Ammon's horn (tissue), 1 donor: Measurements from ENCODE around the gene CEP85L.
A peak's percentile ranks its signal among the peaks of the same experiment; 100 is the strongest.

Experiments used
- DNase-seq: peaks from one replicate; pipeline ENCODE4 v3.0.0-alpha.2; 2016; ENCODE audit warnings: low spot score

CEP85L gene

DNA sequence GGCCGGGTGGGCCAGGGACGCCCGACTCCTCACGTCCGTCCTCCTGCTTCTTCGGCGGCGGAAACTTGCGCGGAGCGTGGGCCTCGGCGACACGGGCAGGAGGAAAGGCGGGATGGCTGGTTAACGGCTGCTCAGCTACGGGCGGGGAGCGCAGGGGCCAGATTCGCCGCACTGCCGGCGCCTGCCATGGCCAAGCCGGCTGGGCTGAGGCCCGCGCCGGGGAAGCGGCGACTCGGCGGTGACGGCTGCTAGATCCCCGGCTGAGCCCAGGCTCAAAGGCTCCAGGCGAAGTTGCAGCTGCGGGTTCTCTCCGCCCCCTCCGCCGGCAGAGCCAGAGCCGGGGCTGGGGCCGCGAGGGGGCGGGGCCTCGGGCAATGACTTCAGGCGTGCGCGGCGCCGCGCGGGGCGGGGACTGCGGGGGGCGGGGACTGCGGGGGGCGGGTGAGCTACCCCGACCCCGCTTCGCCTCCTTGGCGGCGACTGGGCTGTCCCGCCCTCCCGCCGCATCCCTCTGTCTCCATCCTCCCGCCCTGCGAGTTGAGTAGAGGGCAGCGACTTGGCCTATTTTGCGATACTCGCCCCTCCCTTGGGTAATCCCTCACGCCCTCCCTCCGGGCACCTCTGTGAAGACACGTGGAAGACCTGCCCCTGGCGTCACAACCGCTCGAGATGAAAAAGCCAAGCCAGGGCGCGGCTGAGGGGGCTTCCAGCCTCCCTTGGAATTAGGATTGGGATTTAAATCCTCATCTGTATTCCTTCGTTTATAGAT, at the start of gene CEP85L:
Gene CEP85L (minus strand): TSS at position 310 of the 769 bp plus-strand sequence. CDS start 322 bp downstream, outside the sequence.
- DNase-seq = peak; percentile 95

- DNase-seq = no peak
These were observed 49.1 kb upstream of the CEP85L start for GRCh38 chr6:118700531-118700930.

- DNase-seq = no peak
These were observed 46.2 kb upstream of the CEP85L start for GRCh38 chr6:118697554-118697953.

GRCh38 chr6:118696271-118696670, 44.9 kb upstream of the CEP85L start:
- DNase-seq = no peak

GRCh38 chr6:118693562-118693961, 42.2 kb upstream of the CEP85L start:
- DNase-seq = no peak

DNA sequence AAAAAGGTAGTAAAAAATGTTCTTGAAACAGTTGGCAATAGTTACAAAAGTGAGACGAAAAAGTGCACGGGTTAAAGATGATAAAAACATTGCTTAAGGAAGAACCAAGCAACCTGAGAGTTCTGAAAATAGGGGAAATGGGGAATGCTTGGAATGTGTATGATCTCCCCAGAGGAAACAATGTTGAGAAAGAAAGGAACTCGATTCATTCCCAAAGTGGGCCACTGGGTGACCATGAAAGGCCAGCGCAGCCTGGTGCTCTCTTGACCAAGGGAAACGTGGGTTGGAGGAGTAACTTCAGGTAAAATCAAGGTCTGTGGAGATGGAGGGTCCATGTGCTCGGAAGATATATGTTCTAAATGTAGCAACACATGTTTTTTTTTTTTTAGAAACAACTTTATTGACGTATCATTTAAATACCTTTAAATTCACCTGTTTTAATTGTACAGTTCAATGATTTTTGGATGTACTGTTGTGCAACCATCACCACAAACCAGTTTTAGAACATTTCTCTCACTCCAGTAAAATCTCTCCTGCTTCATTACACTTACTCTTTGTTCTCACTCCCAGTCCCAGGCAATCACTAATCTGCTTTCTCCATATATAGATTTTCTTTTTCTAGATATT, 34.5 kb upstream of the CEP85L start:
- DNase-seq = no peak

GRCh38 chr6:118683881-118684872, 32.8 kb upstream of the CEP85L start:
- DNase-seq = no peak

- DNase-seq = peak; percentile 70
These were observed 29.2 kb upstream of the CEP85L start for GRCh38 chr6:118680452-118681095.

DNA sequence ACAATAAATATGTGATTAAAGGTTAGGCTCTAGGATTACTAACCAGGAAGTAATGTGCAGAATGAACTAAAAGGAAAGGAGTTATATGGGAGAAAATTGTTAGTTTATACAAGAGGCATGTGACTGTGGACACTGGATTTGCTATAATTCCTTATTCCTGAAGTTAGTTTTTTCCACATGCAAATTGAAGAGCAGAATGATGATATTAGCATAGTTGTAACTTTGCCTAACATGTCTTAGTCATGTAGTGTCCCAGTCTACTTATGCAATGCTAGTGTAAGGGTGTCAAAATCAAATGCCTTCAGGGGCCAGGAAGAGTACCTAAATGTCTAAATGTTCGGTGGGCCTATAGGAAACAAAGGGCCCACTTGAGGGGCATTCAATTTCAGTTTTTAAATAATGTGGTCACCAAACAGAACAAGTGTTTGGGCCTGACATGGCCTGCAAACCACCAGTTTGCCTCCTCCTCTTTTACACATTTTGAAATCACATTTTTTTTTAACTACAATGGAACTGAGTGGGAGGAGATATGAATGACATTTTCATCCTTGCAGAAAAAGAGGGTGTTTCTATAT, 28.0 kb upstream of the CEP85L start:
- no peak for DNase-seq

GRCh38 chr6:118678866-118679265, 27.5 kb upstream of the CEP85L start:
- no peak for DNase-seq

DNA sequence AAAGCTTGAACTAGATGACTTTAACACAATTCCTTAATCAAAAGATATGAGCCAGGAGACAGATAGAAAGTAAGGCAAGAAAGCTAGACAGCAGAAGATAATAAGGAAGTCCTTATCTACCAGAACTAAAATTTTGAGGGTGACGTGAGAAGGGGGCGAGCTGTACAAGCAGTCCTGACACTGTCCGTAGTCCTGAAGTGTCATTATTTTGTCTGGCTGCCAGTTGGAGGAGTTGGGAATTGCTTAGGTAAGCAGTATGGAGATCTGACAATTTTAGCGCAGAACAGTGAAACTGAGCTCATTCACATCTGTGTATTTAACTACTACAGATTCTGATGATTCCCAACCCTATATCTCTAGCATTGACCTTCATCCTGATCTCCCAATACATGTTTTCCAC, 25.8 kb upstream of the CEP85L start:
- DNase-seq = no peak

- DNase-seq = no peak
These were observed 23.8 kb upstream of the CEP85L start for GRCh38 chr6:118675225-118675624.

- DNase-seq = no peak
These were observed 23.4 kb upstream of the CEP85L start for GRCh38 chr6:118674772-118675171.

DNA sequence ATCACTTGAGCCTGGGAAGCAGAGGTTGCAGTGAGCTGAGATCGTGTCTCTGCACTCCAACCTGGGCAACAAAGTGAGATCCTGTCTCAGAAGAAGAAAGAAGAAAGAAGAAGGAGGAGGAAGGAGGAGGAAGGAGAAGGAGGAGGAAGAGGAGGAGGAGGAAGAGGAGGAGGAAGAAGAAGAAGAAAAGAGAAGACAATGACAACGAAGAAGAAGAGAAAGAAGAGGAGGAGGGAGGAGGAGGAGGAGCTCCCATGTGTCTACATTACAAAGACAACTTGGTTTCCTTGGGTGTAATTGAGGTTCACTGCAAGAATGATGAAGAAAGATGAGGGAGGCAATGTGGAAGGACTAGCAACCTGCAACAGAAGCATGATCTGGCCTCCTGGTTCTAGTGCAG, 21.3 kb upstream of the CEP85L start:
- no peak for DNase-seq

- DNase-seq = no peak
These were observed 18.2 kb upstream of the CEP85L start for GRCh38 chr6:118669561-118669960.

DNA sequence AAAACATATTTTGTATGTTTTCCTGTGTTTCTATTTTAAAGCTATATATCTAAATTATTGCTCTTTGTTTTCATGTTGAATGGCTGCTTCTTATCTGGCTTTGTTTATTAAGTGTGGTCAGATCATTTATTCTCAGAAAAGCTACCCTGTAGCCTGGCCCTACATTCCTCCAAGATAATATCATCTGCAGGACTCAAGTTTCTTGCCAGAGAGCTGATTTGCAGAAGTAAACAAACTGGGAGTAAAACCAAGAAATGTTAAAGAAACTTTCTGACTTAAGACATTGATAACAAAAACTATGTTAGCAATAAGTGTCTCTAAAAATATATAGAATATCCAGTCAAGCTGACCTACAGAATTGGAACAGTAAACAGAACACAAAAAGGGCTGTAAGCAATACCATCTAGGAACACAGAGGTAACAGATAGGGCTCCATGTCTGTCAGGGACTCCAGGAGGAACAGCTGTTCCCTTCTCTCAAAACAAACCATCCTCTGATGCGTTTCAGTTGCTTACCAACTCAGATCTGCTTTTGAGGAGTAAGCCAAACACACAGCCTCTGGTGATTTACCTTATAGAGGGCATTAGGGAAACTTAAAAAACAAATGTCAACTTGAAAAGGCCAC, 17.5 kb upstream of the CEP85L start:
- DNase-seq = no peak

DNA sequence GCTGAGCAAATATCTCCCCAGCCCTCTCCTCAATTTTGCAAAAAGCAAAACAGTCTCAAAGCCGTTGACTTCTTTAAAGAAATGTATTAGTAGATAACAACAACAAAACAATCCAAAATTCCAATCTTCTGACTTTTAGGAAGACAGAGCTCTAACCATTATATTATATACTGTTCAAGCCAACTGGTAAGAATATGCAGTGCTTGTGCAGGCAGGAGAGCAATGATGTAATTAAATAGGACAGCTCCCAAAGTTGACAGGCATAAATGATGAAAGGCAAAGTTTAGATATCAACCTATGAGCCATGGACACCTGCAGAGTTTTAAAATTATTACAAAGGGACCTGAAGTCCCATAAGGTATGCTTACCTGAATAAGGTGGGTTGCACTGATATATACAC, 16.6 kb upstream of the CEP85L start:
- DNase-seq = no peak

DNA sequence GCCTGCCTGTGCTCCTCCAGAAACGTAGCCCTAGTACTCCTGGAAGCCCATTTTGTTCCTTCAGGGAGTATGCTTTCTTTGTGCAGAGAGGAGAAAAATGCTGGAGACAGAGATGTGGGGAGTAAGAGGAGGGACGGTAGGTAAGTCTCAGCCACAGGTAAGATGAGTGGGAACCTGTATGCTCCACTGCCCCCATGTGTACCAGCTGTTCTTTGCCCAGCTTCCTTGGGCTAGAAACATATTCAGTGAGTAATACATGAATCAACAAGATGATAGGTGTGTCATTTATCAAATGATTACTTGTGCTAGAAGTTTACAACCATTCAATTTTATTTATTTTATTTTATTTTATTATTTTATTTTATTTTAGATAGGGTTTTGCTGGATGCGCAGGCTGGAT, 13.6 kb upstream of the CEP85L start:
- no peak for DNase-seq

DNA sequence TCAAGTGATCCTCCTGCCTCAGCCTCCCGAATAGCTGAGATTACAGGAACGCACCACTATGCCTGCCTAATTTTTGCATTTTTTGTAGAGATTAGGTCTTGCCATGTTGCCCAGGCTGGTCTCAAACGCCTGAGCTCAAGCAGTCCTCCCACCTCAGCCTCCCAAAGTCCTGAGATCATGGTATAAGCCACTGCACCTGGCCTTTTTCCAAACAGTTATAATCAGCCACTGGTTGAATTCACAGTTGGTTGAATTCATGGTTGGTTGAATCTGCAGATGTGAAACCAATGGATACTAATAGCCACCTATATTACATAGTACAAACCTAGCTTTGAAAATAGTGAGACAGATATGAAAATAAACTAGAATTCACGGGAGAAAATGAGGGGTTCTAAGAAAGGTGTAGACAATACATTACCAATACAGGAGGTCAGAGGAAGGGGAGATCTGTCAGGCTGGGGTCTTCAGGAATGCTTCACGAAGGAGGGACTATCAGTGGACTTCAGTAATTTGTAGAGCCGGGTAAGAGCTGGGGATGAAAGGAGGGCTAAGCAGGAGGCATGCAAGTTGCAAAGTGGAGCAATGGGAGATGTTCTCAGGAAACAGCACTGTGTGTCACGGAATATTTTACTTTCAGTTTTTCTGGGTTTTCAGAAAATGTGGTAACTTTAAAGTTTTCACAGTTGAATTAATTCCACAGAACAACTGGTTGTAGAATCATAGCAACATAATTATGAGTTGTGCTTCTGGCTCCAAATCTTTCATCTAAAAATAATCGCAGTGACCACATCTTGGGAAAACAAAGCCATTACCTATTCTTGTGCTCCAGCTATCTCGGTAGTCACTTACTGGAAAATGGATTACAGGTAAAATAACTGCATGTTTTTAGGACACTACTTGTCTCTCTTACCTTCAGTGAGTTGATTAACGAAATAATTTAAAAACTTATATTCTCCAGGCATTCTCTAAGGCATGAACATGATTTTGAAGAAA, 12.9 kb upstream of the CEP85L start:
- no peak for DNase-seq

- DNase-seq = no peak
These were observed 10.4 kb upstream of the CEP85L start for GRCh38 chr6:118661831-118662230.
